K562 (cell line): ENCODE measurements around the gene ZNF426. TPM values are rescaled to one million over a fixed set of nuclear protein-coding genes. Genes with fewer than 3 reads are reported as not detected.

Source experiments
- ATAC-seq: fragments of 200-7000 bp; cut with Tn5 transposase; 3 replicates; pipeline ENCODE4 v1.9.1; 2020; ENCODE audit warnings: moderate library complexity
- BruUV-seq: library from RNA; stranded (reverse); fragments of 400-500 nt; replicated peaks from 2 replicates; lab custom pipeline; 2021; lab: Mats Ljungman, UMichigan
- CTCF ChIA-PET: fragments of 300-600 bp; formaldehyde crosslinking; extraction: SDS; loops from one replicate; lab custom pipeline; 2021; ENCODE audit warnings: low intra/inter-chr PET ratio; lab: Yijun Ruan, JAX
- POLR2A ChIA-PET: fragments of 300-600, 350-650 bp; sonication (Branson Sonifier 250); formaldehyde crosslinking; extraction: SDS; loops from one replicate; lab custom pipeline; 2021; ENCODE audit warnings: antibody characterized with exemption, inconsistent platforms; lab: Yijun Ruan, JAX
- DNase-seq, 4 experiments: peaks; one replicate each; pipeline versions ENCODE4 v3.0.0 to v3.0.0-alpha.2; 2011 to 2018; ENCODE audit warnings: low spot score in 3 of 4, mixed read lengths in 3 of 4; ENCODE audit errors: extremely low read depth in 1 of 4
- FAIRE-seq: peaks from 2 replicates; lab custom pipeline; 2011; peaks lifted over from hg19 to GRCh38; lab: Jason Lieb, UNC
- H2AFZ ChIP-seq: 2 replicates; pipeline ENCODE4 v1.6.0; 2011; ENCODE audit warnings: low read depth, low read length, control low read depth, inconsistent platforms
- H3K27ac ChIP-seq: fragments of 200-600 bp; 3 replicates; pipeline ENCODE4 v1.8.0; 2011; ENCODE audit warnings: low read depth, mild to moderate bottlenecking, control low read depth, inconsistent platforms, low read length, moderate library complexity, mixed read lengths; ENCODE audit errors: extremely low read depth
- H3K27me3 ChIP-seq, 2 experiments: fragments of 300-600 bp in 1 of 2; 2 replicates in 1 of 2; 3 replicates in 1 of 2; pipeline versions ENCODE4 v1.6.0 to v1.8.0; 2011; ENCODE audit warnings: inconsistent platforms in 2 of 2, low read length in 2 of 2, mild to moderate bottlenecking in 1 of 2, mixed read lengths in 1 of 2, moderate library complexity in 1 of 2; ENCODE audit not compliant: control insufficient read depth in 2 of 2, insufficient read depth in 2 of 2
- H3K36me3 ChIP-seq: fragments of 300-600 bp; 3 replicates; pipeline ENCODE4 v1.8.0; 2011; ENCODE audit warnings: mild to moderate bottlenecking, low read length, inconsistent platforms; ENCODE audit not compliant: control insufficient read depth, insufficient read depth
- H3K4me1 ChIP-seq, 2 experiments: fragments of 200-600 bp in 1 of 2; replicated peaks in 1 of 2; 2 replicates in 1 of 2; 3 replicates in 1 of 2; pipeline versions ENCODE4 v1.5.1 to v1.8.0; 2011; ENCODE audit warnings: inconsistent platforms in 2 of 2, low read length in 2 of 2, mild to moderate bottlenecking in 1 of 2, mixed read lengths in 1 of 2, moderate library complexity in 1 of 2; ENCODE audit not compliant: control insufficient read depth in 2 of 2, insufficient read depth in 2 of 2
- H3K4me2 ChIP-seq: 2 replicates; pipeline ENCODE4 v1.6.1; 2011; ENCODE audit warnings: low read length, control low read depth, inconsistent platforms, mixed read lengths; ENCODE audit not compliant: insufficient read depth
- H3K4me3 ChIP-seq: fragments of 200-600 bp; sonication (generic), shearing (Covaris generic); 2 replicates; pipeline ENCODE4 v1.5.1; 2016; ENCODE audit warnings: control low read depth, inconsistent platforms
- H3K79me2 ChIP-seq: fragments of 200-600 bp; 3 replicates; pipeline ENCODE4 v1.8.0; 2011; ENCODE audit warnings: low read length, inconsistent platforms; ENCODE audit not compliant: control insufficient read depth, insufficient read depth
- H3K9ac ChIP-seq, 2 experiments: 2 replicates each; pipeline versions ENCODE4 v1.6.0 to v1.6.1; 2011; ENCODE audit warnings: low read depth in 2 of 2, low read length in 2 of 2, control low read depth in 1 of 2, inconsistent platforms in 1 of 2, mild to moderate bottlenecking in 1 of 2, mixed read lengths in 1 of 2; ENCODE audit not compliant: insufficient read depth in 1 of 2
- H3K9me1 ChIP-seq: one replicate; pipeline ENCODE4 v1.6.0; 2011; ENCODE audit warnings: inconsistent platforms, mild to moderate bottlenecking, low read length, moderate library complexity; ENCODE audit not compliant: control insufficient read depth, insufficient read depth
- H3K9me3 ChIP-seq: replicated peaks from 2 replicates; pipeline ENCODE4 v1.5.1; 2011; ENCODE audit warnings: low read depth, low read length, inconsistent platforms; ENCODE audit not compliant: control insufficient read depth, insufficient read depth
- H4K20me1 ChIP-seq: replicated peaks from 2 replicates; pipeline ENCODE4 v1.6.1; 2011; ENCODE audit warnings: low read length, inconsistent platforms, mixed read lengths; ENCODE audit not compliant: control insufficient read depth, insufficient read depth
- CREM ChIP-seq: IDR thresholded peaks from 2 replicates; pipeline ENCODE4 v1.6.1; 2014; ENCODE audit warnings: antibody characterized with exemption, low read depth
- GABPB1 ChIP-seq: sonication (generic); formaldehyde crosslinking; IDR thresholded peaks from 2 replicates; pipeline ENCODE4 v1.8.0; 2022; ENCODE audit warnings: mild to moderate bottlenecking, missing genetic modification reagents
- ZNF696 ChIP-seq: fragments of 250-450 bp; sonication (Bioruptor Pico); conservative IDR thresholded peaks from 2 replicates; pipeline ENCODE4 v1.4.0; 2020; ENCODE audit warnings: mild to moderate bottlenecking, moderate library complexity
- WGBS: fragments of 100-300 bp; shearing (Covaris generic); methylation state at CpG from one replicate; pipeline ENCODE4 v1.1.6; 2016; ENCODE audit warnings: low coverage, mixed read lengths; ENCODE audit not compliant: insufficient coverage; ENCODE audit errors: missing lambda C conversion rate; 5-methylcytosine and 5-hydroxymethylcytosine counted together
- in situ Hi-C: fragments of 300-500 bp; cut with MboI; formaldehyde crosslinking; loops from 4 replicates; pipeline ENCODE4 v1.15.0; 2018; ENCODE audit warnings: inconsistent platforms, mixed read lengths
- intact Hi-C: fragments of 100-400 bp; cut with micrococcal nuclease; formaldehyde crosslinking; loops from 2 replicates; pipeline ENCODE4 v1.14.2; 2022
- polyA plus RNA-seq, 8 experiments: library from polyadenylated mRNA; depleted of rRNA in 4 of 8; stranded (reverse) in 5 of 8; unstranded in 3 of 8; fragments of >200 nt; fragmentation: Nextera tagmentation in 2 of 8; fragmentation: Illumina TruSeq in 1 of 8; extraction: Ambion mirVana in 2 of 8; extraction: Trizol in 1 of 8; gene quantifications; 2 replicates each; pipeline versions ENCODE4 v1.2.1 to v1.2.3, GENCODE V29; 2011 to 2014; ENCODE audit warnings: inconsistent platforms in 1 of 8, missing spikeins in 1 of 8
- total RNA-seq, 7 experiments: library from RNA; depleted of rRNA in 6 of 7; stranded (reverse); fragments of >200 nt in 6 of 7; fragmentation: Illumina TruSeq in 2 of 7; extraction: Trizol in 2 of 7; gene quantifications; 2 replicates each; pipeline versions ENCODE4 v1.2.1 to v1.2.3, GENCODE V29; 2011 to 2021; ENCODE audit warnings: low replicate concordance in 1 of 7
- TF ChIP-seq, protein P1 (sequence below), 3 experiments: IDR thresholded peaks in 2 of 3; conservative IDR thresholded peaks in 1 of 3; 2 replicates each; pipeline ENCODE4 v1.5.1; 2011 to 2012; ENCODE audit warnings: low read length in 3 of 3, mild to moderate bottlenecking in 3 of 3, control low read depth in 2 of 3, improper control_type of control experiment in 1 of 3, inconsistent platforms in 1 of 3, low read depth in 1 of 3, mixed read lengths in 1 of 3, moderate library complexity in 1 of 3; ENCODE audit not compliant: insufficient read depth in 2 of 3
- TF ChIP-seq, protein P2 (sequence below), 2 experiments: fragments of 450-650 bp in 1 of 2; sonication (generic) in 1 of 2; formaldehyde crosslinking in 1 of 2; IDR thresholded peaks; 2 replicates each; pipeline versions ENCODE4 v1.7.1 to v1.9.0; 2016 to 2022; ENCODE audit warnings: inconsistent platforms in 1 of 2, mild to moderate bottlenecking in 1 of 2, missing genetic modification reagents in 1 of 2

Gene ZNF426
- total and polyA plus RNA-seq, 9 of the 15 experiments (the other 6 are each of a cell fraction or from before 2014, with no cell fraction given) = 3.2 to 14.3 (median 6.9) TPM

DNA sequence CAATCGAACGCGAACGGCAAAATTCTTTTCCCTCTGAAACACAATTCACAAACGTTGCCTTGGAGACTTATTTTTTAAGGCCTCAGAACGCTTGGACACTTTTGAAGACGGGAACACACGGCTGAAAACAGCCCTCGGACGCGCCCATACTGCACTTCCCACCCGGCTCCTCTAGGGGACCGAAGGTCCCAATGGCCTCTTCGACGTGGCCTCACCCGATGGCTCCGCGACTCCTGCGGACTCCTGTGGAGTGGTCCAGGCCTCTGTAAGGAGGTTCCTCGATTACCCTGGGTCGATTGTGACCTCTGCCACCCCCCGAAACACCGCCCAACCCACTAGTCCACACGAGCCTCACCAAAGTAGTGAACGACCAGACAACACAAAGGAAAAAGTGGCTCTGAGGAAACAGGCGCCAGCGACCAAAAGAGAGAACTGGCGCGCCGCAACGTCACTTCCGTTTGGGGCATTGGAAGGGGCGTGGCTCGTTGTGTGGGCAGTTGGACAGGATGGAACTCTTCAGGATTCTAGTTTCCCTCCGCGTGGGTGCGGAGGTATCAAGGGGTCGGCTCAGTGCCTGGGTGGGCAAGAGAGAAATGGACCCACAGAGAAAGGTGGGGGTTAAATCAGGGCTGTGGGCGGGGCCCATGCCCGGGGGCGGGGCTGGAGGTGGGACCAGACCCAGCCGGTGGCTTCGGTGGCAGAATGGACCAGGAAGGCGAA is 40.1 kb downstream of the ZNF426 start, which contains the start of gene ZNF560:
ZNF560 (minus strand) TSS at position 434 of the 720 bp plus-strand sequence. CDS start 23,303 bp downstream, outside the sequence.
- ATAC-seq = peak; percentile 39; the same call in 1 of the 3 replicates

More for the DNA sequence above, 40.1 kb downstream of the ZNF426 start, which contains the start of gene ZNF560:
- H3K27ac ChIP-seq = no peak within 1 kb of the TSS
- H3K4me1 ChIP-seq = no peaks in the 10 kb centered on the region
- in situ Hi-C loops = no loop called here
- WGBS = 28% methylated on average over 38 of the region's 44 CpGs
- BruUV-seq = no TSS peak
- TF ChIP-seq, protein P1, sequence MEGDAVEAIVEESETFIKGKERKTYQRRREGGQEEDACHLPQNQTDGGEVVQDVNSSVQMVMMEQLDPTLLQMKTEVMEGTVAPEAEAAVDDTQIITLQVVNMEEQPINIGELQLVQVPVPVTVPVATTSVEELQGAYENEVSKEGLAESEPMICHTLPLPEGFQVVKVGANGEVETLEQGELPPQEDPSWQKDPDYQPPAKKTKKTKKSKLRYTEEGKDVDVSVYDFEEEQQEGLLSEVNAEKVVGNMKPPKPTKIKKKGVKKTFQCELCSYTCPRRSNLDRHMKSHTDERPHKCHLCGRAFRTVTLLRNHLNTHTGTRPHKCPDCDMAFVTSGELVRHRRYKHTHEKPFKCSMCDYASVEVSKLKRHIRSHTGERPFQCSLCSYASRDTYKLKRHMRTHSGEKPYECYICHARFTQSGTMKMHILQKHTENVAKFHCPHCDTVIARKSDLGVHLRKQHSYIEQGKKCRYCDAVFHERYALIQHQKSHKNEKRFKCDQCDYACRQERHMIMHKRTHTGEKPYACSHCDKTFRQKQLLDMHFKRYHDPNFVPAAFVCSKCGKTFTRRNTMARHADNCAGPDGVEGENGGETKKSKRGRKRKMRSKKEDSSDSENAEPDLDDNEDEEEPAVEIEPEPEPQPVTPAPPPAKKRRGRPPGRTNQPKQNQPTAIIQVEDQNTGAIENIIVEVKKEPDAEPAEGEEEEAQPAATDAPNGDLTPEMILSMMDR (IDR thresholded peaks at IDR 0.05 in 2 of 3, conservative IDR thresholded peaks at IDR 0.05 in 1 of 3; ENCODE audit: insufficient read depth in 2 of 3, low read depth in 1 of 3, low read length in 3 of 3) = 0 out of 6 replicates have a peak, but pooled peaks of 1 of the 3 experiments have one; percentile 35
- TF ChIP-seq, protein P2, sequence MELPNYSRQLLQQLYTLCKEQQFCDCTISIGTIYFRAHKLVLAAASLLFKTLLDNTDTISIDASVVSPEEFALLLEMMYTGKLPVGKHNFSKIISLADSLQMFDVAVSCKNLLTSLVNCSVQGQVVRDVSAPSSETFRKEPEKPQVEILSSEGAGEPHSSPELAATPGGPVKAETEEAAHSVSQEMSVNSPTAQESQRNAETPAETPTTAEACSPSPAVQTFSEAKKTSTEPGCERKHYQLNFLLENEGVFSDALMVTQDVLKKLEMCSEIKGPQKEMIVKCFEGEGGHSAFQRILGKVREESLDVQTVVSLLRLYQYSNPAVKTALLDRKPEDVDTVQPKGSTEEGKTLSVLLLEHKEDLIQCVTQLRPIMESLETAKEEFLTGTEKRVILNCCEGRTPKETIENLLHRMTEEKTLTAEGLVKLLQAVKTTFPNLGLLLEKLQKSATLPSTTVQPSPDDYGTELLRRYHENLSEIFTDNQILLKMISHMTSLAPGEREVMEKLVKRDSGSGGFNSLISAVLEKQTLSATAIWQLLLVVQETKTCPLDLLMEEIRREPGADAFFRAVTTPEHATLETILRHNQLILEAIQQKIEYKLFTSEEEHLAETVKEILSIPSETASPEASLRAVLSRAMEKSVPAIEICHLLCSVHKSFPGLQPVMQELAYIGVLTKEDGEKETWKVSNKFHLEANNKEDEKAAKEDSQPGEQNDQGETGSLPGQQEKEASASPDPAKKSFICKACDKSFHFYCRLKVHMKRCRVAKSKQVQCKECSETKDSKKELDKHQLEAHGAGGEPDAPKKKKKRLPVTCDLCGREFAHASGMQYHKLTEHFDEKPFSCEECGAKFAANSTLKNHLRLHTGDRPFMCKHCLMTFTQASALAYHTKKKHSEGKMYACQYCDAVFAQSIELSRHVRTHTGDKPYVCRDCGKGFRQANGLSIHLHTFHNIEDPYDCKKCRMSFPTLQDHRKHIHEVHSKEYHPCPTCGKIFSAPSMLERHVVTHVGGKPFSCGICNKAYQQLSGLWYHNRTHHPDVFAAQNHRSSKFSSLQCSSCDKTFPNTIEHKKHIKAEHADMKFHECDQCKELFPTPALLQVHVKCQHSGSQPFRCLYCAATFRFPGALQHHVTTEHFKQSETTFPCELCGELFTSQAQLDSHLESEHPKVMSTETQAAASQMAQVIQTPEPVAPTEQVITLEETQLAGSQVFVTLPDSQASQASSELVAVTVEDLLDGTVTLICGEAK (IDR thresholded peaks at IDR 0.05) = 0 out of 2 replicates have a peak, but pooled peaks have one; percentile 32
- TF ChIP-seq, protein P2 (CRISPR knock-in tag; IDR thresholded peaks at IDR 0.05) = no peak
- TF ChIP-seq CREM (0 out of 2 replicates have a peak, but pooled peaks have one; percentile 25), GABPB1 (CRISPR knock-in tag) (peak; percentile 61; the same call in 1 of the 2 replicates), ZNF696 (CRISPR knock-in tag) (no peak)
- TF ChIP-seq, all 486 proteins: peak for 4
- H3K4me3 ChIP-seq = no peak within 1 kb of the TSS
- peak within 1 kb of the TSS; percentile 12; the same call in 1 of the 2 replicates for H3K4me2 ChIP-seq
- no peaks in the 10 kb centered on the region for H3K36me3 ChIP-seq
- peak; percentile 0 to 19 (median 12) for DNase-seq
- no peaks in the 10 kb centered on the region for H3K9me1 ChIP-seq
- intact Hi-C loops = no loop called here
- no peaks in the 10 kb centered on the region for H3K79me2 ChIP-seq
- H4K20me1 ChIP-seq = no peaks in the 10 kb centered on the region
- ChIA-PET POLR2A (no interaction called here), CTCF (no interaction called here)
- no peak within 1 kb of the TSS for H3K9ac ChIP-seq
- no peaks in the 10 kb centered on the region for H3K27me3 ChIP-seq
- FAIRE-seq = no peak
- H2AFZ ChIP-seq = peak within 1 kb of the TSS; percentile 65; the same call in 1 of the 2 replicates
- peaks cover 4% of the 10 kb centered on the region for H3K9me3 ChIP-seq
